IPS-18c (cell line): Measurements from ENCODE around the gene SCFD2.
"Not testable (repeated sequence)": the region's sequence is repeated elsewhere in the genome, so short reads cannot be mapped to it uniquely, and the experiment has no call there.

Source experiments
- H3K4me3 ChIP-seq: 2 replicates; pipeline ENCODE4 v1.7.0; 2013; ENCODE audit warnings: low read depth, mild to moderate bottlenecking, low read length, moderate library complexity; ENCODE audit not compliant: insufficient read depth
- H3K9me3 ChIP-seq: one replicate; pipeline ENCODE4 v1.6.1; 2013; ENCODE audit warnings: mild to moderate bottlenecking, low read length, moderate library complexity; ENCODE audit not compliant: control insufficient read depth, insufficient read depth

SCFD2 gene

DNA sequence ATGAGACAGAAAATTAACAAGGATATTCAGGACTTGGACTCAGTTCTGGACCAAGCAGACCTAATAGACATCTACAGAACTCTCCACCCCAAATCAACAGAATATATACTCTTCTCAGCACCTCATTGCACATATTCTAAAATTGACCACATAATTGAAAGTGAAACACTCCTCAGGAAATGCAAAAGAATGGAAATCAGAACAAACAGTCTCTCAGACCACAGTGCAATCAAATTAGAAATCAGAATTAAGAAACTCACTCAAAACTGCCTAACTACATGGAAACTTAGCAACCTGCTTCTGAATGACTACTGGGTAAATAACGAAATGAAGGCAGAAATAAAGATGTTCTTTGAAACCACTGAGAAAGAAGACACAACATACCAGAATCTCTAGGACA, 333.0 kb downstream of the SCFD2 start:
- H3K9me3 ChIP-seq, H3K4me3 ChIP-seq: not testable (repeated sequence)

- Histone ChIP-seq H3K4me3 (no peak overlapping the region), H3K9me3 (no peaks in the 10 kb centered on the region)
Measured at GRCh38 chr4:53026233-53026632, 339.6 kb downstream of the SCFD2 start.

GRCh38 chr4:53023677-53024299, 342.1 kb downstream of the SCFD2 start:
- no peaks in the 10 kb centered on the region for H3K9me3 ChIP-seq
- no peak overlapping the region for H3K4me3 ChIP-seq

DNA sequence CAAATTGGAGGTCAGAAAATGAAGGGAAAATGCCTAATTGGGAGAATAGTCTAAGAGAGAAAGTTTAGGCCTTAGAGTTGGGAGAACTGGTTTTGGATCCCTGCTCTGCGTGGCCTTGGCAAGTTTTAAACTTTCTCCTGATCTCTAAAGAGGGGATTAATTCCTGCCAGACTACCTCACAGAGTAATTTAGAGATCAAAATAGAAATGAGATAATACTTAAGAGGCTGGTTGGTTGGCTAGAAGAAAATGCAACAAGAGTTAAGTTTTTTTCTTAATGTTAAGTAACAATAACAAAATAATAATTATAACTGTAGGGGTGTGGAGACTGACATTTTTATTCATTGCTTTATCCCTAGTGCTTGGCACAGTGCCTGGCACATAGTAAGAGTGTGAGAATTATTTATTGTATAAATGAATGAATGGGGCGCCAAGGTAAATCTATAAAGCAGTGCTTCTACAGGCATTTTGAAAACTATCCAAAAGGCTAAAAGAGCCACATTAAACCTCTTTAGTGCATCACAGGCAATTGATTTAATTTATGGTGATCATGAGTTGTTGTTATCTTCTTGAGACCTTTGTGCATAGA, 343.3 kb downstream of the SCFD2 start:
- H3K9me3 ChIP-seq: no peaks in the 10 kb centered on the region
- H3K4me3 ChIP-seq: no peak overlapping the region

- H3K4me3 ChIP-seq: no peak overlapping the region
- H3K9me3 ChIP-seq: no peaks in the 10 kb centered on the region
Measured at GRCh38 chr4:53021754-53022512, 343.9 kb downstream of the SCFD2 start.

- no peaks in the 10 kb centered on the region for H3K9me3 ChIP-seq
Measured at GRCh38 chr4:53019485-53020382, 346.1 kb downstream of the SCFD2 start.

GRCh38 chr4:53018471-53018870, 347.4 kb downstream of the SCFD2 start:
- no peaks in the 10 kb centered on the region for H3K9me3 ChIP-seq
- H3K4me3 ChIP-seq: no peak overlapping the region

More at GRCh38 chr4:53019485-53020382, 346.1 kb downstream of the SCFD2 start:
- H3K4me3 ChIP-seq: no peak overlapping the region

DNA sequence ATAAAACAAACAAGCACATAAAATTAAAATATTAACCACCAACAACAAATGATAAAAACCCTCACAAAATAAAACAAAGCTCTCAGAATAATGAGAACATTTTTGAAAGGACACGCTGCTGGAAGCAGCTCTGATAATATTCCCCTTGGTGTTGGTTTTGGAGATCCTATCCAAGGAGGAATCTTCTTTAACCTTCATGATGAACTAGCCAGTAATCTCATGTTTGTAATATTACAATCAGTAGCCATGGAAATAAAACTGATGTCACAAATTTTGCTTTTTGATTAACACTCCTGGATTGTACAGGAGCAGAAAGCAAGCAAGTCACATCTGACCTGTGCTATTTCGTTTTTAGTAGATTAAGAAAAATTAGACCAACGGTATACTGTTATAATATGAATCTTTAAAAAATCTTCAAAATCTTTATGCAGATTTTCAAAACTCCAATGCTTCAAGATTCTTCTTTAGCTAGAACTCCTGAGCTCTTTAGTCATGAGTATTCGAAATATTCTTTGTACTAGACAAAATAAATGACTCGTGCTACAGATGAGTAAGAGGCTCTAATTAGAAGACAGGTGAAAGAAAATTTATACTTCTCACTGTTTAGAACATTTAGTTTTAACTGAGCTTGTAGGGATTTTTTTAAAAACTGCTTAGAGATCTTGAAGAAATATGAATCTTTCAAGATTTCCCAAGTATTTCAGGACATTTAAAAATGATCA, 349.6 kb downstream of the SCFD2 start:
- Histone ChIP-seq H3K4me3 (no peak overlapping the region), H3K9me3 (no peaks in the 10 kb centered on the region)

DNA sequence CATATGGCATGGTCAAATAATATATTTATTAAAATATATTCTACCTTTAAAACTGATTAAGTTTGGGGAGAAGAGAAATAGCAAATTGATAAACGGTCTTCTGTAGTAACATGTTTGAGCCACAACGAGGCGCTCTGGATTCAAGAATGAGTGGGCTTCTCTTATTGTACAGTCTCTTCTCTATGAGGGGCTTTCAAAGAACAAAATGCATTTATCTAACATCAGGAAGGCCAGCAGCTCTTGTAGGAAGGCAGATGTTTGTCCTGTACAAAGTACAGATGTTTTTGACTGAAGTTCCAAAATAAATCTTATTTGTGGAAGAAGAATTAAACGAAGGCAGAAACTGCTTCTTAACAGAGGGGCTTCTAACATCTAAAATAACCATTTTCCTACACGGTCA, 350.2 kb downstream of the SCFD2 start:
- H3K9me3 ChIP-seq: no peaks in the 10 kb centered on the region
- no peak overlapping the region for H3K4me3 ChIP-seq

GRCh38 chr4:53014881-53015280, 351.0 kb downstream of the SCFD2 start:
- Histone ChIP-seq H3K4me3 (no peak overlapping the region), H3K9me3 (no peaks in the 10 kb centered on the region)

- H3K9me3 ChIP-seq: no peaks in the 10 kb centered on the region
- no peak overlapping the region for H3K4me3 ChIP-seq
Measured at GRCh38 chr4:53013873-53014775, 351.7 kb downstream of the SCFD2 start.

- H3K4me3 ChIP-seq: no peak overlapping the region
Measured at GRCh38 chr4:53012738-53013137, 353.1 kb downstream of the SCFD2 start.

DNA sequence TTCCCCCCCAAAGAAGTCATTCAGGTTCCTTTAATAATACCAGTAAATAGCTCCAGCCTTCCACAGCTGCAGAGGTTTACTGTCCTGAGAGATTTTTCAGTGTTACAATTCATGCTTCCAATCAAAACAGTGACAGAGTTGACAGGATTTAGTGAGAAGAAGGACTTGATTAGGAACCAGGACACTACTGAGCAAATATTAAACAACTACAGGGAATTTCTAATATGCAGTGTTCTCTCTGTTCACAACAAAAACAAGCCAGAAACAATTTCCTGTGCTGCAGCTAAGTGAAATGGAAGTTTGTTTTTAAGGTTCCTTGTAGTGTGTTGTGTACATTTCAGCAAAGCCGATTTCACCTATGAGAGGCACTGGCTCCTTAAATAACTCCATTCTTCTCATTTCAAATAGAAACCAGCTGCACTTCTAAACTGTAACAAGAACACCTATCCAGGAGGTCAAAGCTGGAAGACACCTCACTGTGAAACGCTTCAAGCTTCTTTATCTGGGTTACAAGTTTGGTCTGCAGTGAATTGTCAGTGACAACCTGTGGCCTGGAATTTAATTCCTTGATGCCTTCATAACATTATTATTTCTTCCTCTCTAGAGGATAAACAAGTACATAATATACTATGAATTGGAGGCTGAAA, 354.5 kb downstream of the SCFD2 start:
- Histone ChIP-seq H3K4me3 (no peak overlapping the region), H3K9me3 (no peaks in the 10 kb centered on the region)

More at GRCh38 chr4:53012738-53013137, 353.1 kb downstream of the SCFD2 start:
- no peaks in the 10 kb centered on the region for H3K9me3 ChIP-seq

DNA sequence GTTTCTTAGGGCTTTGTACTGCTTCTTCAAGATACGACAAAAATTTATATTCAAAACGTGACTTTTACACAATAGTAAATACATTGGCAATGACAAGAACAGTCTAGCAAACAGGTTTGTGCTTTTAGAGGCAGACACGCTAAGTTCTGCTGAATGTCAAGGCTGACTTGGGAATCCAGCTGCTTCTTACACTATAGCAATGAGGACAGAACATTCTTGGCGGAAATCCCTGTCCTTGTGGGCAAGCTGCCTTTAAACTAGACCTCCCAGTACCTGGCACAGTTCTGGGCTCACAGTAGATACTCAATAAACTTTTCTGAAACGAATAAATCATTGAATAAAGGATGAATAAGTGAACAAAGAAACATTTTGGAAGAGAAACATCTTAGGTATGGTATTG, 355.5 kb downstream of the SCFD2 start:
- no peak overlapping the region for H3K4me3 ChIP-seq
- no peaks in the 10 kb centered on the region for H3K9me3 ChIP-seq

DNA sequence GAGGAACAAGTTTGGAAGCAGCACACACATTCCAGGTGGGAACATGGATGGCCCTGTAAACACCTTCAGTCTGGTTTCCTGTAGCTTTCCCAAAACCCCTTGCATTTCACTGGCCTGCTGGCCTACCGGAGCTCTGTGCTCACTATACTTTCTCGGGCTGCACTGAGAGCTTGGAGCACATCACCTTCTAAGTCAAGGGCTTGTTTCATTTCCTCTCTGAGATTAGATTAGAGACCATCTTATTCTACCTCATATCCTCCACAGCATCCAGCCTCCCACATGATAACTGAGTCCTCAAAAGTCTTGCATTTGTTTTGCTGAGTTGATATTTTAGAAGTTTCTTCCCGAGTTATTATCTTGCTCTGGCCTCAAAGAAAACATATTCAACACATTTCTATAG, 356.0 kb downstream of the SCFD2 start:
- no peak overlapping the region for H3K4me3 ChIP-seq
- no peaks in the 10 kb centered on the region for H3K9me3 ChIP-seq

DNA sequence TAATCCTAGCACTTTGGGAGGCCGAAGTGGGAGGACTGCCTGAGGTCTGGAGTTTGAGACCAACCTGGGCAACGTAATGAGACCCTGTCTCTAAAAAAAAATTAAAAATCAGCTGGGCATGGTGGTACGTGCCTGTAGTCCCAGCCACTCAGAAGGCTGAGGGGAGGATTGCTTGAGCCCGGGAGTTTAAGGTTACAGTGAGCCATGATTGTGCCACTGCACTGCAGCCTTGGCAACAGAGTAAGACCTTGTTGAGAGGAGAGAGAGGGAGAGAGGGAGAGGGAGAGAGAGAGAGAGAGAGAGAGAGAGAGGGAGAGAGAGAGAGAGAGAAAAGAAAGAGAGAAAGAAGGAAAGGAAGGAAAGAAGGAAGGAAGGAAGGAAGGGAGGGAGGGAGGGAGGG, 358.8 kb downstream of the SCFD2 start:
- Histone ChIP-seq H3K9me3 (no peaks in the 10 kb centered on the region), H3K4me3 (no peak overlapping the region)
